Esophagus squamous epithelium (tissue), 5 donors: ENCODE results near the gene PRKAB2. TPM values are rescaled to one million over a fixed set of nuclear protein-coding genes. Genes with fewer than 3 reads are reported as not detected.
"Not testable (repeated sequence)": the region's sequence is repeated elsewhere in the genome, so short reads cannot be mapped to it uniquely, and the experiment has no call there.

Experiments used
- DNase-seq: peaks from one replicate; lab custom pipeline; 2025; lab: John Stamatoyannopoulos, UW
- H3K27ac ChIP-seq, 4 donors: fragments of 200-600 bp; sonication (generic); one replicate each; pipeline ENCODE4 v1.5.1; 2016 to 2019; ENCODE audit warnings: mild to moderate bottlenecking in 1 of 4
- H3K27me3 ChIP-seq, 4 donors: fragments of 200-600 bp; sonication (generic); 1 replicate in 3 of 4; 2 replicates in 1 of 4; pipeline versions ENCODE4 v1.5.1 to v1.6.0; 2017 to 2021; ENCODE audit warnings: antibody characterized with exemption in 1 of 4
- H3K36me3 ChIP-seq, 3 donors: fragments of 200-600 bp; sonication (generic); one replicate each; pipeline ENCODE4 v1.5.1; 2016 to 2019
- H3K4me1 ChIP-seq, 3 donors: fragments of 200-600 bp; sonication (generic); one replicate each; pipeline ENCODE4 v1.5.1; 2017 to 2019
- H3K4me3 ChIP-seq, 4 donors: fragments of 200-600 bp; sonication (generic); 1 replicate in 3 of 4; 2 replicates in 1 of 4; pipeline ENCODE4 v1.5.1; 2016 to 2019; ENCODE audit warnings: mild to moderate bottlenecking in 2 of 4, moderate library complexity in 1 of 4
- H3K9me3 ChIP-seq, 3 donors: fragments of 200-600 bp; sonication (generic); one replicate each; pipeline ENCODE4 v1.5.1; 2016 to 2019
- POLR2A ChIP-seq, 4 donors: fragments of 450-650 bp; IDR thresholded peaks; one replicate each; pipeline ENCODE4 v1.6.1; 2017; ENCODE audit warnings: antibody characterized with exemption in 4 of 4, mild to moderate bottlenecking in 4 of 4, moderate library complexity in 3 of 4
- WGBS, 2 donors: methylation state at CpG; one replicate each; pipeline ENCODE4 v1.1.5; 2018; 5-methylcytosine and 5-hydroxymethylcytosine counted together
- intact Hi-C: fragments of 100-400 bp; cut with DNase I; formaldehyde crosslinking; loops from one replicate; pipeline ENCODE4 v1.15.0; 2022
- total RNA-seq, 4 donors: library from RNA; depleted of rRNA; stranded (reverse); fragments of >200 nt; gene quantifications; one replicate each; pipeline ENCODE4 v1.1.0, GENCODE V29; 2016
- TF ChIP-seq, protein P1 (sequence below), 6 experiments: fragments of 450-650 bp in 4 of 6; fragments of 200-600 bp in 2 of 6; sonication (generic) in 2 of 6; IDR thresholded peaks; one replicate each; pipeline ENCODE4 v1.5.1; 2016 to 2019; ENCODE audit warnings: antibody characterized with exemption in 6 of 6, mild to moderate bottlenecking in 4 of 6, moderate library complexity in 4 of 6
- donor health status: DM: yes; HTN: yes; CAD: no.

PRKAB2 gene
- total RNA-seq, 4 donors from 2014 or later, result 2.4 to 14.7 (median 8.1) TPM

DNA sequence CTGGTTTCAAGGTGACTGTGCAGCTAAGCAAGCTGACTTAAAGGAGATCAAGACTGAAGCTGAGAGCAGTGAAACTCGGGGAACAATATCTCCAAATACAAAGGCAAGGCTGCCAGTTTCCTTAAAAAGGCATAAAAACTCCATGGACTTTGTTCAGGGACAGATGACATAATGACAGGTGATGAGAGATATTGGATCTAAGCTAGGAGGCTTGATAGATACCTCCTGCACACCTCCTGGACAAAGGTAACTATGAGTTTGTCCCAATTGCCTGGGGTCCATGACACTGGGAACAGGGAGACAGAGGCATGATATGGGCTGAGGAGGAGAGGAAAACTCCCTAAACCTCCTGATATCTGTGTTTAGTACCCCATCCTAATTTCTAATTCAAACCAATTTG lies 55.2 kb downstream of the PRKAB2 start:
- no peaks in the 10 kb centered on the region for H3K9me3 ChIP-seq
- intact Hi-C loops, result no loop called here
- H3K36me3 ChIP-seq, result no peaks in the 10 kb centered on the region
- TF ChIP-seq POLR2A (IDR thresholded peaks at IDR 0.05), result no peak
- TF ChIP-seq, protein P1, sequence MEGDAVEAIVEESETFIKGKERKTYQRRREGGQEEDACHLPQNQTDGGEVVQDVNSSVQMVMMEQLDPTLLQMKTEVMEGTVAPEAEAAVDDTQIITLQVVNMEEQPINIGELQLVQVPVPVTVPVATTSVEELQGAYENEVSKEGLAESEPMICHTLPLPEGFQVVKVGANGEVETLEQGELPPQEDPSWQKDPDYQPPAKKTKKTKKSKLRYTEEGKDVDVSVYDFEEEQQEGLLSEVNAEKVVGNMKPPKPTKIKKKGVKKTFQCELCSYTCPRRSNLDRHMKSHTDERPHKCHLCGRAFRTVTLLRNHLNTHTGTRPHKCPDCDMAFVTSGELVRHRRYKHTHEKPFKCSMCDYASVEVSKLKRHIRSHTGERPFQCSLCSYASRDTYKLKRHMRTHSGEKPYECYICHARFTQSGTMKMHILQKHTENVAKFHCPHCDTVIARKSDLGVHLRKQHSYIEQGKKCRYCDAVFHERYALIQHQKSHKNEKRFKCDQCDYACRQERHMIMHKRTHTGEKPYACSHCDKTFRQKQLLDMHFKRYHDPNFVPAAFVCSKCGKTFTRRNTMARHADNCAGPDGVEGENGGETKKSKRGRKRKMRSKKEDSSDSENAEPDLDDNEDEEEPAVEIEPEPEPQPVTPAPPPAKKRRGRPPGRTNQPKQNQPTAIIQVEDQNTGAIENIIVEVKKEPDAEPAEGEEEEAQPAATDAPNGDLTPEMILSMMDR (IDR thresholded peaks at IDR 0.05), result no peak
- WGBS, 2 donors, result 28 to 71% methylated on average over 1 of the region's 1 CpG
- DNase-seq, result no peak
- H3K4me1 ChIP-seq, result no peaks in the 10 kb centered on the region
- H3K4me3 ChIP-seq, result no peak overlapping the region
- no peaks in the 10 kb centered on the region for H3K27me3 ChIP-seq
- no peak overlapping the region for H3K27ac ChIP-seq

DNA sequence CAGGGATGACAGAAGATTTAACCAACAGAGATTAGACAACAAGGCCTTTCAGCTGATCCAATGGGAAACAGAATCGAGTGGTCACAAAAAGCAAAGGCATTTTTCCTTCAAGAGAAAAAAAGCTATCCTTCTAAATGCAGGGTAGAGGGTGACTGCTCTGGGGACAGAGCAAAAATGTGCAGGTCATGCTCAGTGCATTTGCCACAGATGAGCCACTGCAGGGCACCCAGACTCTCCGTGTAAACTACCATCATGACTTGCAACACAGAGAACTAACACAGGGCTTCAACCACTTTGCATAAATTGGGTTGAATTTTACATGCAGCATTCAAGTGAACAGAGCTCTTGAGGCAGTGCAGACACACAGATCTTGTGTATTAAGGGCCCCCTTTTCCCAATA lies 56.8 kb downstream of the PRKAB2 start:
- intact Hi-C loops, result no loop called here
- no peak for DNase-seq
- 69 to 70% methylated on average over 2 of the region's 2 CpGs for WGBS, 2 donors
- H3K4me1 ChIP-seq, result no peaks in the 10 kb centered on the region
- no peak for TF ChIP-seq POLR2A (IDR thresholded peaks at IDR 0.05)
- TF ChIP-seq, protein P1 (IDR thresholded peaks at IDR 0.05), result no peak
- H3K27ac ChIP-seq, result no peak overlapping the region
- H3K36me3 ChIP-seq, result no peaks in the 10 kb centered on the region
- no peak overlapping the region for H3K4me3 ChIP-seq
- H3K9me3 ChIP-seq, result no peaks in the 10 kb centered on the region
- no peaks in the 10 kb centered on the region for H3K27me3 ChIP-seq

DNA sequence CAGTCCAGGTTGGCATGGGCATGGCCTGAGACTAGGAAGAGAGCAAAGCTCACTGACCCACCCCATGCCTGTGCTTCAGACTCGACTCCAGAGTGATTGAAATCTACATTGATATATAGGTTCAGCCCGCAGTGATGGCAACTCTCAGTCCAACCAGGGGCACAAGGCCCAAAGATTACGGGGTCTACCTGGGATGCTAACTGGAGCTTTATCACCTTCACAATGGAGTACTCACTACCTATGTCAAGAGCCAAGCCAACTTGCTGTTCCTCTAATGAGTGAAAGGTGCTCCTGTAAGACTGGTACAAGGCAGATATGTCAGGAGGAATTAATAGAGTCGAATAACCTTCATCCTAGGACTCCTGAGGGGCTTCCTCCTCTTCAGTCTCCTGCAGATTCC lies 57.2 kb downstream of the PRKAB2 start:
- H3K36me3 ChIP-seq, H3K9me3 ChIP-seq, H3K4me1 ChIP-seq, H3K27ac ChIP-seq, intact Hi-C loops, H3K4me3 ChIP-seq, H3K27me3 ChIP-seq, DNase-seq: not testable (repeated sequence)
- 52 to 74% methylated on average over 2 to 3 of the region's 4 CpGs for WGBS, 2 donors

DNA sequence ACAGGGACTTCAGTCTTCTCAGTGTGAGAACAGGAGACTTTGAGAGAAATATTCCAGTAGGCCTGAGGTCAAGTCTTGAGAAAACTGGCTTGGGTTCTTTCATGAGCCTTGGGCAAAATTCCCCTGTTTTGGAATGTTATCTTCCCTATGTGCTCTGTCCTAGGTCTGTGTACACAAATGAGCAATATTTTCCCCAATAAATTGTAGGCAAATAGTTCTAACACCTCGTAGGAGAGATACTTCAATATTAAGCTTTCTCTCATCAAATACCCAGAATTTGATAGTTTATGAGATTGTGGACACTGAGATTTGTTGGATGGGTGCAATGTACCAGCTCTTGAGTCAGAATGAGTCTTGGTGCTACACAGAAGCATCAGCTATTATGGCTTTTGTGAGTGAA lies 57.9 kb downstream of the PRKAB2 start:
- H3K4me1 ChIP-seq, H3K4me3 ChIP-seq, H3K36me3 ChIP-seq, DNase-seq, H3K27ac ChIP-seq, H3K9me3 ChIP-seq, intact Hi-C loops, H3K27me3 ChIP-seq: not testable (repeated sequence)
- 50 to 78% methylated on average over 1 of the region's 1 CpG for WGBS, 2 donors

DNA sequence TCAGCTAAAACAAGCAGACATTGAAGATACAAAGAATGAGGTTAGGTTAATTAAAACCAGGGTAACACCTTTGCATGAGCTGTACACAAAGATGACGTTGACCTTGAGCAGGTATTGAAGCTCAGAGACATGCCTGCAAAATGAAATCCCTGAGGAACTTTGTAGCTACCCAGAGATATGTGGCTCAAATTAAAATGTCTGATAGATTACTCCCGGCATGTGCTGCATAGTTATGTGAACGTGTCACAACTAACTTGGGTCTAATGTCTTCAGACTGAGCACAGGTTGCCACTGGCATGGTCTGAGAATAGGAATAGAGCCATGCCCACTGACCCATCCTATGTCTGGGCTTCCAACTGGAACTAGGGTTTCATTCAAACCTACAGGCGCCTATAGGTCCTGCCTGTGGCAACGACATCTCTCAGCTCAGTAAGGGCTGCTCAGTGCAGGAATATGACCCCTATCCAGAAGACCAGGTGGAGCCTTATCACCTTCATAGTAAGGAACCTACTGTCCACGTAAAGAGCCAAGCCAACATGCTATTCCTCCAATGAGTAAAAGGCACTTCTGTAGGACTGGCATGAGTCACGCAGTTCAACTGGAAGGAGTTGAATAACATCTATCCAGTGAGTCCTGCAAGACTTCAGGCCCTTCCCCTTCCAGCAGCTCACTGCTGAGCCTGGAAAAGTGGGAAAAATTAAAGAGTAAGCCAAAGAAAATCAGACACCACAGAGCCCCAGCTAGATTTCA lies 60.7 kb downstream of the PRKAB2 start:
- Histone ChIP-seq H3K27me3 (peaks cover 0 to 28% (median 0%) of the 10 kb centered on the region in 4 donors), H3K9me3 (no peaks in the 10 kb centered on the region), H3K27ac (no peak overlapping the region), H3K4me1 (no peaks in the 10 kb centered on the region), H3K36me3 (no peaks in the 10 kb centered on the region), H3K4me3 (no peak overlapping the region)
- intact Hi-C loops, result no loop called here
- TF ChIP-seq, protein P1 (IDR thresholded peaks at IDR 0.05), result no peak
- TF ChIP-seq POLR2A (IDR thresholded peaks at IDR 0.05), result no peak
- WGBS, 2 donors, result 62 to 83% methylated on average over 3 to 5 of the region's 7 CpGs
- DNase-seq, result no peak

DNA sequence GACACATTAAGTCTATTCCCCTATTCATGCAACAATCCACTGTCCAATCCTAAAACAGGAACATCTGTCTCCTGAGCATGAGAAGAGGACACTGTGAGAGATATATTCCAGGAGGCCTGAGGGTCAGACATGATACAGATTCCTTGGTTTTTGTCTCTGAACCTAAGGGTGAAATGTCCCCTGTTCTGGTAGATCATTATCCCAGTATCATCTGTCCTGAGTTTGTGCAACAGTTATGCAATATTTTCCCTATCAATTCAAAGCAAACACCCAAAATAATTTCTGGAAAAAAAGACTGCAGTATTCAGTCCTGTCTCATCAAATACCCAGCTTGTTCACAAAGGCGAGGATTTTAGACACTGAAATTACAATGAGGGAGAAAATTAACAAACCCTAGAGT lies 61.4 kb downstream of the PRKAB2 start:
- Histone ChIP-seq H3K4me1 (no peaks in the 10 kb centered on the region), H3K36me3 (no peaks in the 10 kb centered on the region), H3K27ac (no peak overlapping the region), H3K9me3 (no peaks in the 10 kb centered on the region), H3K27me3 (peaks cover 0 to 29% (median 0%) of the 10 kb centered on the region in 4 donors), H3K4me3 (no peak overlapping the region)
- no peak for DNase-seq
- TF ChIP-seq, protein P1 (IDR thresholded peaks at IDR 0.05), result no peak
- TF ChIP-seq POLR2A (IDR thresholded peaks at IDR 0.05), result no peak
- intact Hi-C loops, result no loop called here
- WGBS, 2 donors, result 54 to 69% methylated on average over 1 of the region's 1 CpG
